HepG2 (cell line): ENCODE measurements around the gene FAM83G. TPM values are rescaled to one million over a fixed set of nuclear protein-coding genes. Genes with fewer than 3 reads are reported as not detected.

Experiments used
- E2F2 ChIP-seq: sonication (generic); formaldehyde crosslinking; IDR thresholded peaks from 2 replicates; pipeline ENCODE4 v1.4.0; 2020; ENCODE audit warnings: missing genetic modification reagents, borderline replicate concordance
- FOXO1 ChIP-seq: sonication (generic); formaldehyde crosslinking; IDR thresholded peaks from 2 replicates; pipeline ENCODE4 v1.4.0; 2020; ENCODE audit warnings: missing genetic modification reagents
- HMGA1 ChIP-seq: sonication (generic); formaldehyde crosslinking; conservative IDR thresholded peaks from 2 replicates; pipeline ENCODE4 v1.4.0; 2020; ENCODE audit warnings: missing genetic modification reagents
- MNT ChIP-seq: fragments of 450-650 bp; IDR thresholded peaks from 2 replicates; pipeline ENCODE4 v1.6.1; 2016
- NFYC ChIP-seq: IDR thresholded peaks from 2 replicates; pipeline ENCODE4 v1.6.1; 2016; ENCODE audit warnings: missing genetic modification reagents, missing compliant biosample characterization
- TCF12 ChIP-seq, 2 experiments: fragments of 450-650 bp in 1 of 2; sonication (generic) in 1 of 2; formaldehyde crosslinking in 1 of 2; IDR thresholded peaks; 2 replicates each; pipeline versions ENCODE4 v1.6.1 to v1.8.0; 2017 to 2022; ENCODE audit warnings: antibody characterized with exemption in 1 of 2, mild to moderate bottlenecking in 1 of 2, missing genetic modification reagents in 1 of 2, moderate library complexity in 1 of 2
- ZMYM2 ChIP-seq: sonication (generic); formaldehyde crosslinking; IDR thresholded peaks from 2 replicates; pipeline ENCODE4 v1.8.0; 2022; ENCODE audit warnings: mild to moderate bottlenecking, missing genetic modification reagents
- ZNF280B ChIP-seq: sonication (generic); formaldehyde crosslinking; IDR thresholded peaks from 2 replicates; pipeline ENCODE4 v1.5.0; 2020; ENCODE audit warnings: missing genetic modification reagents, mild to moderate bottlenecking, borderline replicate concordance
- ZNF281 ChIP-seq: sonication (generic); formaldehyde crosslinking; IDR thresholded peaks from 2 replicates; pipeline ENCODE4 v1.4.0; 2020; ENCODE audit warnings: missing genetic modification reagents, borderline replicate concordance
- ZNF343 ChIP-seq: sonication (generic); formaldehyde crosslinking; IDR thresholded peaks from 2 replicates; pipeline ENCODE4 v1.4.0; 2020; ENCODE audit warnings: mild to moderate bottlenecking, missing genetic modification reagents
- ZNF614 ChIP-seq: IDR thresholded peaks from 2 replicates; pipeline ENCODE4 v1.6.1; 2018; ENCODE audit warnings: missing biosample characterization, missing genetic modification reagents, inconsistent platforms, borderline replicate concordance
- ZNF616 ChIP-seq: sonication (generic); formaldehyde crosslinking; IDR thresholded peaks from 2 replicates; pipeline ENCODE4 v1.5.0; 2020; ENCODE audit warnings: low read depth, mild to moderate bottlenecking, missing genetic modification reagents
- ZNF781 ChIP-seq: sonication (generic); formaldehyde crosslinking; IDR thresholded peaks from 2 replicates; pipeline ENCODE4 v1.5.1; 2020; ENCODE audit warnings: borderline replicate concordance, mild to moderate bottlenecking, missing genetic modification reagents; ENCODE audit errors: not compliant biosample characterization
- polyA plus RNA-seq, 8 experiments: library from polyadenylated mRNA; depleted of rRNA in 3 of 8; stranded (reverse) in 7 of 8; unstranded in 1 of 8; fragments of >200 nt; fragmentation: Illumina TruSeq in 4 of 8; extraction: Trizol in 4 of 8; gene quantifications; 2 replicates each; pipeline versions ENCODE4 v1.2.1 to v1.2.3, GENCODE V29; 2011 to 2016; ENCODE audit warnings: low read depth in 4 of 8, missing spikeins in 1 of 8, mixed read lengths in 1 of 8; ENCODE audit not compliant: insufficient read depth in 1 of 8
- total RNA-seq, 5 experiments: library from RNA; depleted of rRNA; stranded (reverse); fragments of >200 nt; fragmentation: Illumina TruSeq; extraction: Trizol; gene quantifications; 2 replicates each; pipeline ENCODE4 v1.2.3, GENCODE V29; 2016; ENCODE audit warnings: low read depth in 1 of 5

The FAM83G gene
- total and polyA plus RNA-seq, 2 of the 13 experiments (the other 11 are each of a cell fraction or from before 2014, with no cell fraction given) = 13.7 to 18.6 TPM

GRCh38 chr17:18920911-18921441 is 83.6 kb downstream of the FAM83G start (continued):
- TF ChIP-seq MNT (no peak), ZNF343 (CRISPR knock-in tag) (no peak), NFYC (CRISPR knock-in tag) (no peak), ZNF280B (CRISPR knock-in tag) (no peak), ZNF781 (CRISPR knock-in tag) (no peak), HMGA1 (CRISPR knock-in tag) (no peak), ZNF614 (CRISPR knock-in tag) (no peak), ZMYM2 (CRISPR knock-in tag) (no peak), TCF12 (IDR thresholded peaks at IDR 0.05) (no peak), TCF12 (CRISPR knock-in tag; IDR thresholded peaks at IDR 0.05) (no peak), FOXO1 (CRISPR knock-in tag) (peak; percentile 77; the same call in 1 of the 2 replicates), E2F2 (CRISPR knock-in tag) (no peak), ZNF616 (CRISPR knock-in tag) (no peak), ZNF281 (CRISPR knock-in tag) (no peak)
